UCSD-AML1 (cell line): Measurements from ENCODE around the gene PCDHB10.
A peak's percentile ranks its signal among the peaks of the same experiment; 100 is the strongest.
"Not testable (repeated sequence)": the region's sequence is repeated elsewhere in the genome, so short reads cannot be mapped to it uniquely, and the experiment has no call there.

Experiments used
- DNase-seq: peaks from one replicate; lab custom pipeline; 2025; ENCODE audit not compliant: unreplicated experiment; lab: John Stamatoyannopoulos, UW

Gene PCDHB10

GRCh38 chr5:141192110-141192725 is at the start of gene PCDHB10:
Gene PCDHB10 (plus strand): TSS chr5:141192353. CDS start chr5:141192553, 200 bp downstream.
- DNase-seq, result peak; percentile 41

- no peak for DNase-seq
Measured at GRCh38 chr5:141149812-141150211, 42.3 kb upstream of the PCDHB10 start, which contains the start of gene PCDHB6. Gene PCDHB6 (plus strand): TSS chr5:141150057. CDS start chr5:141150258, 201 bp downstream.

DNA sequence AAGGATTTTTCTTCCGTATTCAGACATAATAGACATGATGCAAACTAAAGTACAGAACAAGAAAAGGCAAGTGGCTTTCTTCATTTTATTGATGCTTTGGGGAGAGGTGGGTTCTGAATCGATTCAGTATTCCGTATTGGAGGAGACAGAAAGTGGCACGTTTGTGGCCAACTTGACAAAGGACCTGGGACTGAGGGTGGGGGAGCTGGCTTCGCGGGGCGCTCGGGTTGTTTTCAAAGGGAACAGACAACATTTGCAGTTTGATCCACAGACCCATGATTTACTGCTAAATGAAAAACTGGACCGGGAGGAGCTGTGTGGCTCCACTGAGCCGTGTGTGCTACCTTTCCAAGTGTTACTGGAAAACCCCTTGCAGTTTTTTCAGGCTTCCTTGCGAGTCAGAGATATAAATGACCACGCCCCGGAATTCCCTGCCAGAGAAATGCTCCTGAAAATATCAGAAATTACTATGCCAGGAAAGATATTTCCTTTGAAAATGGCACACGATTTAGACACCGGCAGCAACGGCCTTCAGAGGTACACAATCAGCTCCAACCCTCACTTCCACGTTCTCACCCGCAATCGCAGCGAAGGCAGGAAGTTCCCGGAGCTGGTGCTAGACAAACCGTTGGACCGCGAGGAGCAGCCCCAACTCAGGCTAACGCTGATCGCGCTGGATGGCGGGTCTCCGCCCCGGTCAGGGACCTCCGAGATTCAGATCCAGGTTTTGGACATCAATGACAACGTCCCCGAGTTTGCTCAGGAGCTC is 41.7 kb upstream of the PCDHB10 start:
- DNase-seq, result no peak

DNA sequence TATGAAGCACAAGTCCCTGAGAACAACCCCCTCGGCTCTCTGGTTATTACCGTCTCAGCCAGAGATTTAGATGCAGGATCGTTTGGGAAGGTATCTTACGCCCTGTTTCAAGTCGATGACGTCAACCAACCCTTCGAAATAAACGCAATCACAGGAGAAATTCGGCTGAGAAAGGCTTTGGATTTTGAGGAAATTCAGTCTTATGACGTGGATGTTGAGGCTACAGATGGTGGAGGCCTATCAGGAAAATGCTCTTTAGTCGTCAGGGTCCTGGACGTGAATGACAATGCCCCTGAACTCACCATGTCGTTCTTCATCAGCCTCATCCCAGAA is 41.2 kb upstream of the PCDHB10 start:
- no peak for DNase-seq

GRCh38 chr5:141151632-141152031 is 40.5 kb upstream of the PCDHB10 start:
- not testable (repeated sequence) for DNase-seq

- DNase-seq, result not testable (repeated sequence)
Measured at GRCh38 chr5:141152096-141152495, 40.1 kb upstream of the PCDHB10 start.

- DNase-seq, result no peak
Measured at GRCh38 chr5:141155540-141156374, 36.4 kb upstream of the PCDHB10 start.

GRCh38 chr5:141157356-141157755 is 34.8 kb upstream of the PCDHB10 start:
- not testable (repeated sequence) for DNase-seq

- DNase-seq, result not testable (repeated sequence)
Measured at GRCh38 chr5:141157901-141158300, 34.3 kb upstream of the PCDHB10 start.

DNA sequence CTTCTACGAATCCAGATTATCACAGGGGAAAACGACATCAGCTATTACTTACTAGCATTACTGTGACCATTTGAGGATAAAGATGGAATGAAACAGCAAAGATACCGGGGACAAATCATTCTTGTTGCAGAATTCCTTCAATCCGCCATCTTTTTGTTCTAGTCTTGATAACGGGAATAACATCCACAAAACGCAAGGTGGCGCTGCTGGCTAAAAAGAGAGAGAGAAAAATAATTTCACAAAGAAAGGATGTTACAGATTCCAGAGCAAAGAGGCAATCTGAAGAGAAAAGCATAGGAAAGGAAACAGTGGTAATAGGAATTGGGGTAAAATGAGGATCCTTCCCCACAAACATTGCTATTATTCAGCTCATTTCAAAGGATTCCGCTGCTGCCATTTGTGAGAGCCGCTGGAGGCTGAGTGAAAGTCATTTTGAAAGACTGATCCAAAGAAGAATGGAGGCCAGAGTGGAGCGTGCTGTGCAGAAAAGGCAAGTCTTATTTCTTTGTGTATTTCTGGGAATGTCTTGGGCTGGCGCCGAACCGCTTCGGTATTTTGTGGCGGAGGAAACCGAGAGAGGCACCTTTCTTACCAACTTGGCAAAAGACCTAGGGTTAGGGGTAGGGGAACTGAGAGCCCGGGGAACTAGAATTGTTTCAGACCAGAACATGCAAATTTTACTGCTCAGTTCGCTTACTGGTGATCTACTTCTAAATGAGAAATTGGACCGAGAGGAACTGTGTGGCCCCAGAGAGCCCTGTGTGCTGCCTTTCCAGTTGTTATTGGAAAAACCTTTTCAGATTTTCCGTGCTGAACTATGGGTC is 19.6 kb upstream of the PCDHB10 start, which contains the start of gene PCDHB7:
PCDHB7 (plus strand) TSS at position 264 of the 824 bp plus-strand sequence; CDS start at position 456, 192 bp downstream.
- DNase-seq, result no peak

DNA sequence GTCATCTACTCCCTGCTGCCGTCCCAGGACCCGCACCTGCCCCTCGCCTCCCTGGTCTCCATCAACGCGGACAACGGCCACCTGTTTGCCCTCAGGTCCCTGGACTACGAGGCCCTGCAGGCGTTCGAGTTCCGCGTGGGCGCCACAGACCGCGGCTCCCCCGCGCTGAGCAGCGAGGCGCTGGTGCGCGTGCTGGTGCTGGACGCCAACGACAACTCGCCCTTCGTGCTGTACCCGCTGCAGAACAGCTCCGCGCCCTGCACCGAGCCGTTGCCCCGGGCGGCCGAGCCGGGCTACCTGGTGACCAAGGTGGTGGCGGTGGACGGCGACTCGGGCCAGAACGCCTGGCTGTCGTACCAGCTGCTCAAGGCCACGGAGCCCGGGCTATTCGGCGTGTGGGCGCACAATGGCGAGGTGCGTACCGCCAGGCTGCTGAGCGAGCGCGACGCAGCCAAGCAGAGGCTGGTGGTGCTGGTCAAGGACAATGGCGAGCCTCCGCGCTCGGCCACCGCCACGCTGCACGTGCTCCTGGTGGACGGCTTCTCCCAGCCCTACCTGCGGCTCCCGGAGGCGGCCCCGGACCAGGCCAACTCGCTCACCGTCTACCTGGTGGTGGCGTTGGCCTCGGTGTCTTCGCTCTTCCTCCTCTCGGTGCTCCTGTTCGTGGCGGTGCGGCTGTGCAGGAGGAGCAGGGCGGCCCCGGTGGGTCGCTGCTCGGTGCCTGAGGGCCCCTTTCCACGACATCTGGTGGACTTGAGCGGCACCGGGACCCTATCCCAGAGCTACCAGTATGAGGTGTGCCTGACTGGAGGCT is 17.7 kb upstream of the PCDHB10 start:
- DNase-seq, result not testable (repeated sequence)

DNA sequence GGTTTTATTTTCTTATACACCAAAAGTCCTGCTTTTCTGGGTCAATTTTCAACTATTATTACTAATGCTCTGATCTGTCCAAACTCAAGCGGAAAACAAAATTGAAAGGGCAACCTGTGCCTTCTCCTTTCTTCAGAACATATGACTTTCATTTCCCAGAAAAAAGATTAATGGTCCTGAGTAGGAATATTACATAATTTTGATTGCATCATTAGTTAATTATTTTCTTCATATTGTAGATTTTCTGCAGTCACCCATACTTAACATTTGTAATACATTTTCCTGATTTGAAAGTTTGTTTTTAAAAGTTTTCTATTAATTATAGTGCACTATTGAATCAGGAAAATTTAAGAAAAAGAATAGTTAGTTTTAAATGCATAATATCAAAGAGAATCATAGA is 16.2 kb upstream of the PCDHB10 start:
- no peak for DNase-seq

GRCh38 chr5:141177577-141178191 is 14.5 kb upstream of the PCDHB10 start, which contains the start of gene PCDHB8:
Gene PCDHB8 (plus strand): TSS chr5:141177790. CDS start chr5:141178035, 245 bp downstream.
- not testable (repeated sequence) for DNase-seq

- not testable (repeated sequence) for DNase-seq
Measured at GRCh38 chr5:141179371-141179770, 12.8 kb upstream of the PCDHB10 start.

DNA sequence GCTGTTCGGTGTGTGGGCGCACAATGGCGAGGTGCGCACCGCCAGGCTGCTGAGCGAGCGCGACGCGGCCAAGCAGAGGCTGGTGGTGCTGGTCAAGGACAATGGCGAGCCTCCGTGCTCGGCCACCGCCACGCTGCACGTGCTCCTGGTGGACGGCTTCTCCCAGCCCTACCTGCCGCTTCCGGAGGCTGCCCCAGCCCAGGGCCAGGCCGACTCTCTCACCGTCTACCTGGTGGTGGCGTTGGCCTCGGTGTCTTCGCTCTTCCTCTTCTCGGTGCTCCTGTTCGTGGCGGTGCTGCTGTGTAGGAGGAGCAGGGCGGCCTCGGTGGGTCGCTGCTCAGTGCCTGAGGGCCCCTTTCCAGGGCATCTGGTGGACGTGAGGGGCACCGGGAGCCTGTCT is 12.3 kb upstream of the PCDHB10 start:
- not testable (repeated sequence) for DNase-seq

GRCh38 chr5:141180313-141180712 is 11.8 kb upstream of the PCDHB10 start:
- no peak for DNase-seq

DNA sequence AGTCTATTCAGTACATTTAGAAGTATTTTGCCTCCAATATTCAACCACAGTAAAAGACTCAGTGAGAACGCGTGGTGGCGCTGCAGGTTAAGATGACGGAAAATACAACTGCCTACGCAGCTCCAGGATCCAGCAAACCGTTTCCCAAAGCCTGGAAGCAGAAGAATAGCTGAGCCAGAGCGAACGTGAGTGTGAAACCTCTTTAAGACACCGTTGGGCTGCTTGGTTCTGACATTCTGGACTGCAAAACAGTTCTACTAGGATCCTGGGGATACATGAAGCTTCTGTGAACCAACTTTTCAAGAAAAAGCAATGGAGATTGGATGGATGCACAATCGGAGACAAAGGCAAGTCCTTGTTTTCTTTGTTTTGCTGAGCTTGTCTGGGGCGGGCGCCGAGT is 9.9 kb upstream of the PCDHB10 start, which contains the start of gene PCDHB16:
PCDHB16 (plus strand) TSS at position 140 of the 400 bp plus-strand sequence; CDS start at position 313, 173 bp downstream.
- no peak for DNase-seq

- not testable (repeated sequence) for DNase-seq
Measured at GRCh38 chr5:141184117-141184855, 7.9 kb upstream of the PCDHB10 start.
